ENCODE results near the gene PIAS4.
A peak's percentile ranks its signal among the peaks of the same experiment; 100 is the strongest.

PIAS4 gene

DNA sequence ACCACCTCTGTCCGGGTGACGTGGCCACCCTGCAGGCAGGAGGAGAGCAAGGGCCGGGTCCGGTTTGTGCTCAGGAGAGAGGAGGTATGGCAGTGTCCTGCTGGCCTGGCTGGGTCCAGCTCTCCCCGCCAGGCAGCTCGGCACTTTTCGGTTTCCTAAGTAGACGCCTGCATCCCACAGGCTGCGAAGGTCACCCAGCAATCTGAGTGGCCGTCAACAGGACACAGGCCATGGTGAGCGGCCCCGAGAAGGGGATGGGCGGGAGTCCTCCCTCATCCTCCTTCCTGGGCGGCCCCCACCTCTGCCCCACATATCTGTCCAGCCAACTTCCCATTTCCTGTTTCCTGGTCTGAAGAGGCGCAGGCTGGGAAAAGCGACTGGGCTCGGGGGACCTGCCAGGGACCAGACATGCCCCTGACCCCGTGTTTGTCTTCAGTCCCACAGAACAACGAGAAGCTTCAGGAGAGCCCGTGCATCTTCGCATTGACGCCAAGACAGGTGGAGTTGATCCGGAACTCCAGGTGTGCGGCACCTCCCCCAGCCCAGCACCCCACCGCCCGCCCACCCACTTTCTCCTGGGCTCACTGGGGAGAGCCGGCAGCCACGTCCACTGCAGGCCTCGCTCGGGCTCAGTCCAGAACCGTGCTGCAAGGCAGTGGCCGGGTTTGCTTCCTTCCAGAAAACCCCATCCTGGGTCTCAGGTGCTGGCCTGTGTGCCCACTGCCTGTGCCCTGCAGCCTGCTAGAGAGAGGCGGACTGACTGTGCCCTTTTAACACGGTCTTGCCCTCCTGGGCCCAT lies 16.3 kb downstream of the PIAS4 start:
- peak; percentile 31 for DNase-seq

DNA sequence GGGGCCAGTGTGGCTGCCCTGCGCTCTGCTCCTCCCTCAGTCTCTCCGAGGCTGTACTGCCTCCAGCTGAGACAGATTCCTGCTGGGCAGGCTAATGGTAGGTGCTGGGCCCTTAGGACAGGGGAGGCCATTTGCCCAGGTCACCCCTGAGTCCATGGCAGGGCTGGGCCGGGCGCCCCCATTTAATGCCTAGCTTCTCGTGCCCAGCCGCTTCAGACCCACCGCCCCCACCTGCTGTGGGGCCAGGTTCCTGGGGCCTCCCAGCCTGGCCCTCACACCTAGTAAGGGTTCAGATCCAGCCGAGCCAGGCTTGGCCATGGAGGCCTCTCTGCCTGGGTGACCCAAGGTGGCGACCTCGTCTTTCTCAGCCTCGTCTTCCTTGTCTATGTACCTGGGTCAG lies 17.8 kb downstream of the PIAS4 start:
- DNase-seq, result no peak

DNA sequence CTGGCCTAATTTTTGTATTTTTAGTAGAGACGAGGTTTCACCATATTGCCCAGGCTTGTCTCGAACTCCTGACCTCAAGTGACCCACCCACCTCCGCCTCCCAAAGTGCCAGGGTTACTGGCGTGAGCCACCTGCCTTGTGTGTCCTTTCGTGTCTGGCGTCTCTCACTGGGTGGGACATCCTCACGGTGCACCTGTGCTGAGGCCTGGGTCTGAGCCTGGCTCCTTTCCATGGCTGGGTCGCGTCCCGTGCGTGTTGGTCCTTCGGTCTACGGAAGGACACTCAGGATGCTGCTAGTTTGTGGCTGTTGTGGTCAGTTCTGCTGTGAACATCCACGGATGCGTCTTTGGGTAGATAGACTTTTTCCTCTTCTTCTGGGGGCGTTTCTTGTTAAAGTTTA lies 19.6 kb downstream of the PIAS4 start:
- no peak for DNase-seq

DNA sequence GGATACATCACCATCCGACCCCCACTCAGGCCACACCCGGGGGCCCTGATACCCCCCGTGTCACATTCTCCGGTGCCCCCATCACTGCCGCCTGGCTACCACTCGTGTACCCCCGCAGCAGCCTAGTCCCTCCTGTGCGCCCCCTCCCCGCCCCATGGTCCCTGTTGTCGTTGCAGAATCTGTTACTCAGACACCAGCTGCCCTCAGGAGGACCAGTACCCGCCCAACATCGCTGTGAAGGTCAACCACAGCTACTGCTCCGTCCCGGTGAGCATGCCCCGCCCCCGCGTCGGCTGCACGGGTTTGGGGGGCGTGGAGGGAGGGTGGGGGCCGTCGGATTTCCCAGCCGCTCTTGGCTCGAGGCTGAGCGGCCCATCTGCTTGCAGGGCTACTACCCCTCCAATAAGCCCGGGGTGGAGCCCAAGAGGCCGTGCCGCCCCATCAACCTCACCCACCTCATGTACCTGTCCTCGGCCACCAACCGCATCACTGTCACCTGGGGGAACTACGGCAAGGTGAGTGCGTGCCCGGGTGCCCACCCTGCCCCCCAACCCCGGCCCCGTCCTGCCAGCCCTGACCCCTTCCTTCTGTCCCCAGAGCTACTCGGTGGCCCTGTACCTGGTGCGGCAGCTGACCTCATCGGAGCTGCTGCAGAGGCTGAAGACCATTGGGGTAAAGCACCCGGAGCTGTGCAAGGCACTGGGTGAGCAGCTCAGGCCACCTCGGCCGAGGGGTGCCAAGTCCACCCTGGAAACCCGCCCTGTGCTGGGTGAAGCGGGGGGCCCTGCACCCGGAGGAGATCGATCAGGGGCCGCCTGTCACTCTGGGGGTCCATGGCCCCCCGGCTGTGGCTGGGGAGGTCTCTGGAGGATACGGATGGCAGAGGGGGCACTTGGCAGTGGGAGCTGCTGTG lies 21.1 kb downstream of the PIAS4 start:
- no peak for DNase-seq

DNA sequence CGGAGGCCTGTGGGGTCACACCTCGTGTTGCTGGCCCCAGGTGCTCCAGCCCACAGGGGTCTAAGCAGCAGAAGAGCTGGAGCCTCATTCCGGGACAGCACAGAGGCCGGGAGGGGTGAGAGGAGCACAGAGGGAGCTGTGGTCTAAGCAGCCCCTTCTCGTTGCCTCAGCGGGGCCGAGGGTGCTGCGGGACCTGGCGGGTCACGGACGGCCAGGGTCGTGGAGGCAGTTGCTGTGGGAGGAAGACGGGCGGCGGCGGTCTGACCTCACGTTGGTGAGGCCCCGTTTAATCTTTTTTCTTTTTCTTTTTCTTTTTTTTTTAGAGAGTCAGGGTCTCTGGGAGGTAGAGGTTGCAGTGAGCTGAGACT lies 21.7 kb downstream of the PIAS4 start:
- no peak for DNase-seq

DNA sequence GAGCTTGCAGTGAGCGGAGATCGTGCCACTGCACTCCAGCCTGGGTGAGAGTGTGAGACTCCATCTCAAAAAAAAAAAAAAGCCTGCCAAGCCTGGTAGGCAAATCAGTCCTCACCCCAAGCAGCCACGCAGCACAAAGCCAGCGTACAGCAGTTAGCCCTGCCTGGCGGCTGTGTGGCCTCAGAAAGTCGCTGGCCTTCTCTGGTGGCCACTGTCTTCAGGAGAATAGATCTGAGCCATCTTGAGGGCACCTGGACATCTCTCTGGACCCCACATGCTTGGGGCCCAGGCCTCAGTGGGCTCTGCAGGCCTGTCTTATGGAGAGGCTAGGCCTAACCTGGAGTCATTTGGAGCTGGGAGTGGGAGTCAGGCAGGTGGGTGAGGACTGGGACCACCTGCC lies 23.0 kb downstream of the PIAS4 start:
- no peak for DNase-seq

DNA sequence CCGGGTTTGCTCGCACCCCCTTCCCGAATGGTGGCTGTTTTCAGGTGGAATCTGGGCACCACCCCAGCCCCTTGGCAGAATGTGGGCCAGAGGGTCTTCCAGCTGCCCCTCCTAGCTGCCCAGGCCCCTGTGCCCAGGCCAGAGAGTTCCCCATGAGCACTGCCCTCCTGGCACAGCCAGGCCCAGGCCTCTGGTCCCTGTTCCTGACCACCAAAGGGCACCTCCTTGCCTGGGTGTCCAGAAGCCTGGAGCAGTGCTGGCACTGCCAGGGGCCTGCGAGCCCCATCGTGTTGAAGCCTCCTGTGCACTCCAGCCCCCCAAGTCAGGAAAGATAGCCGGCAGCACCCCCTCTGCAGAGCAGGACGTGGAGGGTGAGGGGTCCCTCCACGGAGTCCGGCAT lies 23.4 kb downstream of the PIAS4 start:
- no peak for DNase-seq

DNA sequence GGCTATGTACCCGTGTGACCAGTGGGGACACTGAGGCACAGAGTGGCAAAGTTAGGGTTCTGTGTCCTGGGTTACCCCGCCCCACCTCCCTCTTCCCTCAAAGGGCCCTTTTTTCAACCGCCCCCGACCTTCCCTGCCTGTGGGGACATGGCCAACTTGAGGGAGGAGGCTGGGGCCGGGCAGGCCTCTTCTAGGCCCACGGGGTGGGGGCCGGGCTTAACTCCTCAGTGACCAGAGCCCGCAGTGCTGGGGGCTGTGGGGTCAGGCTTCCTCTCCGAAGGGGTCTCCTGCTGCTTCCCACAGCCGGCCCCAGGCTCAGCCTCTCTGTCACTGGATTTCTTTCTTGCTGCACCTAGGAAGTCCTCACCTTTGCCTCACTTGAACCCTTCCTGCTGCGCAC lies 23.9 kb downstream of the PIAS4 start:
- no peak for DNase-seq

DNA sequence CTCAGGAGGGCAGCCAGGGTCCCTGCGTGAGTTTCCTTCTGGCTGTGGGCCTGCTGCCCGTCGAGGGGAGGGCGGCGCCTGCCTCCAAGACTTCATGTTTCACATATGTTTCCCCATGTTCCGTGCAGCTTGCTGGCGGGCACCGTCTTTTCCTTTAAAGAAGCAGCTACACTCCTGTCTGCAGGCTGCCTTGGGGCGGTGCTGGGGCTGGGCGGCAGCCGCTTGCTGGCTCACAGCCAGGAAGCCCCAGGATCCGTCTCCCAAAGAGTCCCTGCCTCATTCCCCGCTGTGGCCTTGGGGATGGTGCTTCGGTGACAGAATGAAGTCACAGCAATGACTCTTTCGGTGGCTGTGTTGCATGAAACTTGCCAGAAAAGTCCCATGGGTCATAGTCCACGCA lies 24.9 kb downstream of the PIAS4 start:
- no peak for DNase-seq

DNA sequence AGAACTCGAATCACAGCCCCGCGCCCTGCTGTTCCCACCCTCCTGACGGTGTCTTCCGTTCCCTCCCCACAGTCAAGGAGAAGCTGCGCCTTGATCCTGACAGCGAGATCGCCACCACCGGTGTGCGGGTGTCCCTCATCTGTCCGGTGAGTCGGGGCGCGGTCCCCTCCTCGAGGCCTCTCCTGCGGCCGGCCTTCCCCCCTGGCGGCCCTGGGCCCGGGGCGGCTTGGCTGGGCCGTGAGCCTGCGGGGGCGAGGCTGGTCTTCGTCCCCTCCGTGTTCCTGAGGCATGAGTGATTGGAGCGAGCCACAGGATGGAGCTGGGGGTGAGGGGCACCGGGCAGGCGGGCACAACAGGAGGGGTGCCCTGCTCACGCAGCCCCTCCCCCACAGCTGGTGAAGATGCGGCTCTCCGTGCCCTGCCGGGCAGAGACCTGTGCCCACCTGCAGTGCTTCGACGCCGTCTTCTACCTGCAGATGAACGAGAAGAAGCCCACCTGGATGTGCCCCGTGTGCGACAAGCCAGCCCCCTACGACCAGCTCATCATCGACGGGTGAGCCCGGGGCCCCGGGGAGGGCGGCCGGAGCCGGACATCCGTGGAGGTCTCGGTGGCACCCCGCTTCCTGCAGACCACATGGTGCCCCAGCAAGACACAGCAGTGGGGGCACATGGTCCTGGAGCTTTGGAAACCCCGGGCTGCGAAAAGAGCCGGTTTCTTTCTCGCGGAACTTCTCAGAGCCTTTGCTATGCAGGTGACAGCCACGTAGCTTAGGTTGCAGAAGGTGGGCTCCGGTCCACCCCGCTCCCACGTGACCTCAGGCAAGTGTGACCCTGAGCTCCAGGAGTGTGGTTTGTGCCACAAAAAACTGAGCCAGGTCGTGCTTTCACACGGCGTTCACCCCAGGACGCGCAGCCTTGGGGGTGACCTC lies 25.8 kb downstream of the PIAS4 start:
- DNase-seq, result no peak

DNA sequence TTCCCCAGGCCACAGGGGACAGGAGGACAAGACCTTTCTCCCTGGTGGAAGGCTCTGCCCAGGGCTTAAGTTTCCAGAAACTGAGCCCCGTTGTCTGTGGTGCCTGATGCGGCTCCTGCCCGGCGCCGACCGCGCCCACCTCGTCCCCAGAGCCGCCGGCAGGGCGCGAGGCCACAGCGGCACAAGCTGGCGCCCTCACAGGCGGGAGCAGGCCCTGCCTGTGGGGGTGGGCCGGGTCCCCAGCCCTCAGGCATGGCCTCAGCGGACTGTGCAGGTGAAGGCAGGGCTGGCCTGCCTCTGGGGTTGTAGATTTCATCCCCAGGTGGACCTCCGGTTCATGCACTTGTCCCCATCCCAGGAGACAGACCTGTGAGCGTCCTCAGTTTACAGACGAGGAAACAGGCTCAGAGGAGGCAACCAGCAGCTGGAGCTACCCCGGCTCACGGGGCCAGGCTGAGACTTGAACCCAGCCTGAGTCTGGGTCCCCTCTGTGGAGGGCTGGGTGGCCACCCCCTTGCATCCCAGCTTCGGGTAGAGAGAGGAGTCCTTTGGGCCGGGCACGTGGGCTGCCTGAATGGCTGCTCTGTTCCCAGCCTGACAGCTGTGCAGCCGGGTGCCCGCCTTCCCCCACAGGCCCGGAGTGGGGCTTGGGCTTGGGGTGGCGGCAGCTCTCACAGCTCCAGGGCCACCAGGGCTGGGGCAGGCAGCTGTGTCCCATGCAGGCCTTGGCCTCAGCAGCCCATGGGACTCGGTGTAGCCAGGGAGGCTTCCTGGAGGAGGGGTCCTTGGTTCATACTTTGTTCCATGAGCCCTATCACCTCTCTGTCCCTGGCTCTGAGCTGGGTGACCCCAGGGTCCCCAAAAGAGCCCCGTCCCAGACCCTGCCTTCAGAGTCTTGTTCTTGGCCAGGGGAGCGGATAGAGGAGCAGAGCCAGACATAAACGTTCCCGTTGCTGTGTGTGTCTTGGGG lies 26.8 kb downstream of the PIAS4 start:
- DNase-seq, result no peak

DNA sequence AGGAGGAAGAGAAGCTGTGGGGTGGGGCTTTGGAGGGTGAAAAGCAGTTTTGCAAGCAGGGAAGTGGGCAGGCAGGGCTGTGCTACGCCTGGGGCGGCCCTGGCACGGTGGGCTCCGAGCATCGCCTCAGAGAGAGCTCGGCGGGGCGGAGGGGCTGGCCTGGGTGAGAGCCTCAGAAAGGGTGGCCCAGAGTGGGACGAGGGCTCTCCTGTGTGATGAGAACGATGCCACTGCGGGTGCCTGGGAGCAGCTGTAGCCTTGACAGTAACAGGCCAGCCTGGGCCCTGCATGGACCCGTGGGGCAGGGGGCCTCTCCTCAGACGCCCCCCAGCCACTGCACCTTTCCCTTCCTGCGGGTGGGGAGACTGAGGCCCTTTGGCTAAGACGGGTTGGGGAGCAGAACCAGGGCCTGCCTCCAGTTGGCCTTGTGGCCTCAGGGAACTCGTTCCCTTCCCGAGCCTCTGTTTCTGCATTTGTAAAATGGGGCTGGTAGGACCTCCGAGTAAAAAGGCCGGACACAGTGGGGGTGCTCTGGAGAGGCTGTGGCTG lies 27.6 kb downstream of the PIAS4 start:
- no peak for DNase-seq

DNA sequence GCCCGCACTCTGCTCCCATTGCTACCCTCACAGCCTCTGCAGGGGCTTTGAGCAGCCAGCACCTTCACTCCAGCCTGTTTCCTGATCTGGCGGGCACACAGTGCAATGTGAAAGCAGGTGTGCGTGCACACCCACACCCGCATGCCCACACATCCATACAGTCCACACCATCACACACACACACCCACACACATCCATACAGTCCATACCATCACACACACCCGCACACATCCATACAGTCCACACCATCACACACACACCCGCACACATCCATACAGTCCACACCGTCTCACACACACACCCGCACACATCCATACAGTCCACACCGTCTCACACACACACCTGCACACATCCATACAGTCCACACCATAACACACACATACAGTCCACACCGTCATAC lies 28.0 kb downstream of the PIAS4 start:
- no peak for DNase-seq

DNA sequence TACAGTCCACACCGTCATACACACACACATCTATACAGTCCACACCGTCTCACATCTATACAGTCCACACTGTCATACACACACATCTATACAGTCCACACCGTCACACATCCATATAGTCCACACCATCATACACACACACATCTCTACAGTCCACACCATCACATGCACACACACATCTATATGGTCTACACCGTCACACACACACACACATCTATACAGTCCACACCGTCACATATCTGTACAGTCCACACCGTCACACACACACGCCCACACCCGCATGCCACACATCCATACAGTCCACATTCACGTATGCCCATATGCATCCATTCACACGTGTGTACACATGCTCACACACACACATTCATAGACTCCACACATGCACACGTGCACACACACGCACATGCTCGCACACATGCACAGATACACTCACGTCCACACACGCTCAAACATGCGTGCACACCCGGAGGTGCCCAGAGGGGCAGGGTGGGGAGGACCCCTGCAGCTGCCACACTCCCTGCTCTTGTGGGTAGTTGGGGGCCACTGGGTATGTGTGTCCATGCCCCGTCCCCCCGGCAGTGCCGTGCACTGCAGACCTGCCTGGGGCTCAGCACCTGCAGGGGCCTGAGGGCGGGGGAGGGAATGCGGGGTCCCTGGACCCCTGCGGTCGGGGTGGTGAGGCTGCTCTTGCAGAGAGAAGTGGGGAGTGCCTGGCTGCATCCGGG lies 29.2 kb downstream of the PIAS4 start:
- DNase-seq, result no peak

DNA sequence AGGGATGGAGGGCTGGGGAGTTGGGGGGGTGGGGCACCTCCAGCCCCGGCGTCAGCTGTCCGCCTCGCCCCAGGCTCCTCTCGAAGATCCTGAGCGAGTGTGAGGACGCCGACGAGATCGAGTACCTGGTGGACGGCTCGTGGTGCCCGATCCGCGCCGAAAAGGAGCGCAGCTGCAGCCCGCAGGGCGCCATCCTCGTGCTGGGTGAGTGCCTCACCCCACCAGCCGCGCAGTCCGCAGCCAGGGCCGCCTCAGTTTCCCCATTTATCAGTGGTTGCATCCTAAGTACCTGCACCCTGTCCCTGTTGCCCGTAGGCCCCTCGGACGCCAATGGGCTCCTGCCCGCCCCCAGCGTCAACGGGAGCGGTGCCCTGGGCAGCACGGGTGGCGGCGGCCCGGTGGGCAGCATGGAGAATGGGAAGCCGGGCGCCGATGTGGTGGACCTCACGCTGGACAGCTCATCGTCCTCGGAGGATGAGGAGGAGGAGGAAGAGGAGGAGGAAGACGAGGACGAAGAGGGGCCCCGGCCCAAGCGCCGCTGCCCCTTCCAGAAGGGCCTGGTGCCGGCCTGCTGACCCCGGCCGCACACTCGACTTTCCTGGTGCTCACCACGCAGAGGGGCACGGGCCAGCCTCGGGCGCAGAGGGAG lies 29.9 kb downstream of the PIAS4 start:
- DNase-seq, result no peak

DNA sequence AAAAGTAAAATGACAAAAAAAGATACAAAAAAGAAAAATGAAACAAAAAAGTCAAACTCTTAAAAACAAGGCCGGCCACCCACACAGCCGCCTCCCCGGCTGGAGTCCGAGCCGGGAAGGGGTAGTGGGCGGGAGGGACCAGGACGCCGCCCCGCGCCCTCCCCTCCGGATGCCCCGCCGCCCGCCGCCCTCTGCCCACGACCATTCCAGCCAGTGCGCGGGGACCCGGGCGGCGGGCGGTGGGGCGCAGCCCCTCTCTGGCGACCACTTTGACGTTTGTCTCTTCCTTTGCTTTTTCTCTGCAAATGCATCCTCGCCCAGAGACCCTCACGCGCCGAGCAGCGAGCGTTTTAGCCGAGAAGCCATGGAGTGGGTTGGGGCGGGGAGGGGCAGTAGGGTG lies 30.5 kb downstream of the PIAS4 start:
- DNase-seq, result no peak

DNA sequence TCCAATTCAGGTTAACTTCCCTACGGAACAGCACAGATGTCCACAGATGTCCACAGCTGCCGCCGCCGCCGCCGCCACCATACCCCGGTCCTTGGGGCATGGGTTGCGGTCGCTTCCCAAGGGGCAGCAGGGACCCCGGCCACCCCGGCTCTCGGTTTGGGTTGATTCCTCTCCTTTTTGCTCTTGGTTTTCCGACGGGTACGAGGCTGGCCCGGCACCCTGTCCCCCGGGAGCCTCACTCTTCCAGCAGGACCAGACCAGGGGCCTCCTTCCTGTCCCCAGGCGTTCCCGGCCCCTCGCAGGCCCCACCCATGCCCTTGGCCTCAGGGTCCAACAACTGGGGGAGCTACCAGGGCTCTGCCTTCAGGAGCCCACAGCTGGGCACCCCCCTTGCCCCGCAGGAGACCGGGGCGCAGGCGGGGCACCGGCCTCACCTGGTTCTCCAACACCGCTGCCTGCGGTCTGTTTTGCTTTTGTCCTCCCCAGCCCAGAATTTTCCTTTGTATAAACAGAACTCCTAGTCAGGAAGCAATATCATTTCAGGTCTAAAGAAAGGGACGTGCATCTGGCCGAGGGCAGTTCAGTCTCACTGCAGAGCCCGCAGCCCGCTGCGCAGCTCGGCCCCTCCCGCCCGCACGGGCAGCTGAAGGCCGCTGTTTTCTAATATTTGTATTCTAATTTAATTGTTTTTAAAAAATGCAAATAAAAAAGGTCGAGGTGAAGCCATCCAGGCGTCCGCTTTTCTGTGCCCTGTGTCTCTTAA lies 31.3 kb downstream of the PIAS4 start:
- no peak for DNase-seq

DNA sequence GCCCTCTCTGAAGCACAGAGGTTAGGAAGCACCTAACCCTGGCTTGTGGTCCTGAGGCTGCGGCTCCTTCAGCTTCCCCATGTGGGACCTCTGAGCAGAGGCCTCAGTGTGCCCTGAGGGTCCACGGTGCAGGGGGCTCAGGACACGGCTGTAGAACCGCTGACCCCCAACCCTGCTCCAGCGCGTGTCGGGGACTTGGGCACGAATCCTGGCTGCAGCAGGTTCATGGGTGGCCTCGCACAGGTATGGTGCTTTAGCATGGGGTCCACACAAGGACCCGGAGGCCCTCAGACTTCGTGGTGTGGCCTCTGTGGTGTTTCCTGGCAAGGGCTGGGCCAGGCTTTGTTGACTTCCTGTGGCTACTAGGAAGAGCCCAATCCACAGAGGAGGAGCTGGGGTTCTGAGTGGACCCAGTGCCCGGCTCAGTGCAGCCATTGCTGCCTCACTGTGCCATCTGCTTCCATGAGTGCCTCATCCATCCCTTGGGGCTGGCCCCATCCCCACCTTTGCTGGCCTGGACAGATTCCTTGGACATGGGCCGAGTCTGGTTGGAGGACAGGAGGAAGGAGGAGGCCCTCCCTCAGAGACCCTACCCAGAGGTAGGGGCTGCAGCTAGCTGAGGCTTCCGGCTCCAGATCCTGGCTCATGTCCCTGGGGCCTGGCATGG lies 34.7 kb downstream of the PIAS4 start:
- DNase-seq, result no peak

DNA sequence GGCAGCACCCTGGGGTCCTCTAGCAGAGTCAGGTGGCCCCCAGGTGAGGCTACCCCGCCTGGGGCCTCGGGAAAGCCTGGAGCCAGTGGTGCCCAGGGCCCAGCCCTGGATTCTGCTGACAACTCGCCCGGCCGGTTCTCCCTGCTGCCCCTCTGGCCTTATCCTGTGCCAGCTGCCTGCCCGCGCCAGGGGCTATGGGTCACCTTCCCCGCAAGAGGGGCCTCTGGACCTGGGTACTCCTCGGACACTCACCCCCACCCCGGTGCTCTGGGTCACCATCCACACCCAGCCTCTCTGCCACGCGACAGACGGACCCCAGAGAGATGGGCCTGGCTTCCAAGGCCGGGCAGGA lies 35.2 kb downstream of the PIAS4 start:
- DNase-seq, result no peak
